K562 (cell line): ENCODE data around the gene SDCBP2. TPM values are rescaled to one million over a fixed set of nuclear protein-coding genes. Genes with fewer than 3 reads are reported as not detected.

Experiments used
- ATAC-seq: fragments of 200-7000 bp; cut with Tn5 transposase; 3 replicates; pipeline ENCODE4 v1.9.1; 2020; ENCODE audit warnings: moderate library complexity
- BruUV-seq: library from RNA; stranded (reverse); fragments of 400-500 nt; replicated peaks from 2 replicates; lab custom pipeline; 2021; lab: Mats Ljungman, UMichigan
- CTCF ChIA-PET: fragments of 300-600 bp; formaldehyde crosslinking; extraction: SDS; loops from one replicate; lab custom pipeline; 2021; ENCODE audit warnings: low intra/inter-chr PET ratio; lab: Yijun Ruan, JAX
- POLR2A ChIA-PET: fragments of 300-600, 350-650 bp; sonication (Branson Sonifier 250); formaldehyde crosslinking; extraction: SDS; loops from one replicate; lab custom pipeline; 2021; ENCODE audit warnings: antibody characterized with exemption, inconsistent platforms; lab: Yijun Ruan, JAX
- DNase-seq, 4 experiments: peaks; one replicate each; pipeline versions ENCODE4 v3.0.0 to v3.0.0-alpha.2; 2011 to 2018; ENCODE audit warnings: low spot score in 3 of 4, mixed read lengths in 3 of 4; ENCODE audit errors: extremely low read depth in 1 of 4
- FAIRE-seq: peaks from 2 replicates; lab custom pipeline; 2011; peaks lifted over from hg19 to GRCh38; lab: Jason Lieb, UNC
- H2AFZ ChIP-seq: 2 replicates; pipeline ENCODE4 v1.6.0; 2011; ENCODE audit warnings: low read depth, low read length, control low read depth, inconsistent platforms
- H3K27ac ChIP-seq: fragments of 200-600 bp; 3 replicates; pipeline ENCODE4 v1.8.0; 2011; ENCODE audit warnings: low read depth, mild to moderate bottlenecking, control low read depth, inconsistent platforms, low read length, moderate library complexity, mixed read lengths; ENCODE audit errors: extremely low read depth
- H3K27me3 ChIP-seq, 2 experiments: fragments of 300-600 bp in 1 of 2; 2 replicates in 1 of 2; 3 replicates in 1 of 2; pipeline versions ENCODE4 v1.6.0 to v1.8.0; 2011; ENCODE audit warnings: inconsistent platforms in 2 of 2, low read length in 2 of 2, mild to moderate bottlenecking in 1 of 2, mixed read lengths in 1 of 2, moderate library complexity in 1 of 2; ENCODE audit not compliant: control insufficient read depth in 2 of 2, insufficient read depth in 2 of 2
- H3K36me3 ChIP-seq: fragments of 300-600 bp; 3 replicates; pipeline ENCODE4 v1.8.0; 2011; ENCODE audit warnings: mild to moderate bottlenecking, low read length, inconsistent platforms; ENCODE audit not compliant: control insufficient read depth, insufficient read depth
- H3K4me1 ChIP-seq, 2 experiments: fragments of 200-600 bp in 1 of 2; replicated peaks in 1 of 2; 2 replicates in 1 of 2; 3 replicates in 1 of 2; pipeline versions ENCODE4 v1.5.1 to v1.8.0; 2011; ENCODE audit warnings: inconsistent platforms in 2 of 2, low read length in 2 of 2, mild to moderate bottlenecking in 1 of 2, mixed read lengths in 1 of 2, moderate library complexity in 1 of 2; ENCODE audit not compliant: control insufficient read depth in 2 of 2, insufficient read depth in 2 of 2
- H3K4me2 ChIP-seq: 2 replicates; pipeline ENCODE4 v1.6.1; 2011; ENCODE audit warnings: low read length, control low read depth, inconsistent platforms, mixed read lengths; ENCODE audit not compliant: insufficient read depth
- H3K4me3 ChIP-seq: fragments of 200-600 bp; sonication (generic), shearing (Covaris generic); 2 replicates; pipeline ENCODE4 v1.5.1; 2016; ENCODE audit warnings: control low read depth, inconsistent platforms
- H3K79me2 ChIP-seq: fragments of 200-600 bp; 3 replicates; pipeline ENCODE4 v1.8.0; 2011; ENCODE audit warnings: low read length, inconsistent platforms; ENCODE audit not compliant: control insufficient read depth, insufficient read depth
- H3K9ac ChIP-seq, 2 experiments: 2 replicates each; pipeline versions ENCODE4 v1.6.0 to v1.6.1; 2011; ENCODE audit warnings: low read depth in 2 of 2, low read length in 2 of 2, control low read depth in 1 of 2, inconsistent platforms in 1 of 2, mild to moderate bottlenecking in 1 of 2, mixed read lengths in 1 of 2; ENCODE audit not compliant: insufficient read depth in 1 of 2
- H3K9me1 ChIP-seq: one replicate; pipeline ENCODE4 v1.6.0; 2011; ENCODE audit warnings: inconsistent platforms, mild to moderate bottlenecking, low read length, moderate library complexity; ENCODE audit not compliant: control insufficient read depth, insufficient read depth
- H3K9me3 ChIP-seq: replicated peaks from 2 replicates; pipeline ENCODE4 v1.5.1; 2011; ENCODE audit warnings: low read depth, low read length, inconsistent platforms; ENCODE audit not compliant: control insufficient read depth, insufficient read depth
- H4K20me1 ChIP-seq: replicated peaks from 2 replicates; pipeline ENCODE4 v1.6.1; 2011; ENCODE audit warnings: low read length, inconsistent platforms, mixed read lengths; ENCODE audit not compliant: control insufficient read depth, insufficient read depth
- ARID4B ChIP-seq: sonication (generic); formaldehyde crosslinking; IDR thresholded peaks from 2 replicates; pipeline ENCODE4 v1.8.0; 2022; ENCODE audit warnings: mild to moderate bottlenecking, missing genetic modification reagents
- E2F6 ChIP-seq, 2 experiments: IDR thresholded peaks; 2 replicates each; pipeline ENCODE4 v1.6.1; 2011; ENCODE audit warnings: borderline replicate concordance in 1 of 2, control low read depth in 1 of 2, low read depth in 1 of 2, low read length in 1 of 2, mild to moderate bottlenecking in 1 of 2, mixed read lengths in 1 of 2, moderate library complexity in 1 of 2; ENCODE audit not compliant: insufficient read depth in 1 of 2, insufficient read length in 1 of 2, poor library complexity in 1 of 2, severe bottlenecking in 1 of 2; ENCODE audit errors: extremely low read depth in 1 of 2
- KDM1A ChIP-seq, 2 experiments: fragments of 450-650 bp; IDR thresholded peaks; 2 replicates each; pipeline ENCODE4 v1.6.1; 2016; ENCODE audit warnings: mild to moderate bottlenecking in 2 of 2
- MTF1 ChIP-seq: fragments of 250-450 bp; sonication (Bioruptor Pico); IDR thresholded peaks from 2 replicates; pipeline ENCODE4 v1.9.0; 2021; ENCODE audit warnings: moderate library complexity, mild to moderate bottlenecking, inconsistent platforms, borderline replicate concordance
- NCOA2 ChIP-seq, 2 experiments: fragments of 450-650 bp; IDR thresholded peaks; 2 replicates each; pipeline ENCODE4 v1.6.1; 2018; ENCODE audit warnings: mild to moderate bottlenecking in 2 of 2, moderate library complexity in 1 of 2; ENCODE audit not compliant: partially characterized antibody in 2 of 2
- NR3C1 ChIP-seq: sonication (generic); formaldehyde crosslinking; IDR thresholded peaks from 2 replicates; pipeline ENCODE4 v1.8.1; 2022; ENCODE audit warnings: missing genetic modification reagents
- RBM34 ChIP-seq: fragments of 200-400 bp; formaldehyde crosslinking; IDR thresholded peaks from 2 replicates; pipeline ENCODE4 v1.6.1; 2018; ENCODE audit warnings: low read length, borderline replicate concordance; ENCODE audit not compliant: insufficient read depth
- THAP12 ChIP-seq: fragments of 250-450 bp; sonication (Bioruptor Pico); IDR thresholded peaks from 2 replicates; pipeline ENCODE4 v1.9.0; 2021; ENCODE audit warnings: mild to moderate bottlenecking, inconsistent platforms
- ZNF23 ChIP-seq: fragments of 250-450 bp; sonication (Bioruptor Pico); IDR thresholded peaks from 2 replicates; pipeline ENCODE4 v1.4.0; 2020; ENCODE audit warnings: mild to moderate bottlenecking
- ZNF280B ChIP-seq: fragments of 250-450 bp; sonication (Bioruptor Pico); IDR thresholded peaks from 2 replicates; pipeline ENCODE4 v1.5.1; 2021; ENCODE audit warnings: mild to moderate bottlenecking
- ZNF668 ChIP-seq: fragments of 250-450 bp; sonication (Bioruptor Pico); IDR thresholded peaks from 2 replicates; pipeline ENCODE4 v1.8.0; 2022; ENCODE audit warnings: mild to moderate bottlenecking, inconsistent platforms
- ZNF717 ChIP-seq: fragments of 250-450 bp; sonication (Bioruptor Pico); IDR thresholded peaks from 2 replicates; pipeline ENCODE4 v1.5.0; 2021
- WGBS: fragments of 100-300 bp; shearing (Covaris generic); methylation state at CpG from one replicate; pipeline ENCODE4 v1.1.6; 2016; ENCODE audit warnings: low coverage, mixed read lengths; ENCODE audit not compliant: insufficient coverage; ENCODE audit errors: missing lambda C conversion rate; 5-methylcytosine and 5-hydroxymethylcytosine counted together
- in situ Hi-C: fragments of 300-500 bp; cut with MboI; formaldehyde crosslinking; loops from 4 replicates; pipeline ENCODE4 v1.15.0; 2018; ENCODE audit warnings: inconsistent platforms, mixed read lengths
- intact Hi-C: fragments of 100-400 bp; cut with micrococcal nuclease; formaldehyde crosslinking; loops from 2 replicates; pipeline ENCODE4 v1.14.2; 2022
- polyA plus RNA-seq, 8 experiments: library from polyadenylated mRNA; depleted of rRNA in 4 of 8; stranded (reverse) in 5 of 8; unstranded in 3 of 8; fragments of >200 nt; fragmentation: Nextera tagmentation in 2 of 8; fragmentation: Illumina TruSeq in 1 of 8; extraction: Ambion mirVana in 2 of 8; extraction: Trizol in 1 of 8; gene quantifications; 2 replicates each; pipeline versions ENCODE4 v1.2.1 to v1.2.3, GENCODE V29; 2011 to 2014; ENCODE audit warnings: inconsistent platforms in 1 of 8, missing spikeins in 1 of 8
- total RNA-seq, 7 experiments: library from RNA; depleted of rRNA in 6 of 7; stranded (reverse); fragments of >200 nt in 6 of 7; fragmentation: Illumina TruSeq in 2 of 7; extraction: Trizol in 2 of 7; gene quantifications; 2 replicates each; pipeline versions ENCODE4 v1.2.1 to v1.2.3, GENCODE V29; 2011 to 2021; ENCODE audit warnings: low replicate concordance in 1 of 7

Gene SDCBP2
- total and polyA plus RNA-seq, 9 of the 15 experiments (the other 6 are each of a cell fraction or from before 2014, with no cell fraction given): 0.06 to 1.2 (median 0.80) TPM

GRCh38 chr20:1321654-1321939 is 7.3 kb downstream of the SDCBP2 start:
- in situ Hi-C loops (no loop called here), intact Hi-C loops (loop anchor here (10.0 kb wide), 1 partner anchor 143 kb away; the partner anchor contains the start of gene NSFL1C)
- Histone ChIP-seq H3K79me2 (peaks cover 14% of the 10 kb centered on the region), H2AFZ (no peak overlapping the region), H3K9me1 (no peaks in the 10 kb centered on the region), H3K4me1 (peaks cover 9 to 13% of the 10 kb centered on the region in 2 experiments; a peak in 4 of 5 replicates), H3K36me3 (0 out of 3 replicates have a peak, but pooled peaks cover 4% of the 10 kb centered on the region), H3K9me3 (no peaks in the 10 kb centered on the region), H3K4me2 (no peak overlapping the region), H3K4me3 (no peak overlapping the region), H3K27me3 (no peaks in the 10 kb centered on the region), H3K27ac (no peak overlapping the region), H3K9ac (no peak overlapping the region), H4K20me1 (peaks cover 7% of the 10 kb centered on the region; the same call in 1 of the 2 replicates)
- ATAC-seq (no peak), DNase-seq (no peak), FAIRE-seq (no peak)
- no TSS peak for BruUV-seq
- 10% methylated on average over 3 of the region's 4 CpGs for WGBS
- CTCF ChIA-PET: no interaction called here
- POLR2A ChIA-PET: interaction anchor here (0.8 kb wide), 2 partner anchors 10 to 72 kb away, joined by 3 to 4 read pairs; partner anchors contain the start of gene FKBP1A
- TF ChIP-seq E2F6 (IDR thresholded peaks at IDR 0.05; ENCODE audit: borderline replicate concordance in 1 of 2, extremely low read depth in 1 of 2, insufficient read depth in 1 of 2, insufficient read length in 1 of 2, low read depth in 1 of 2, low read length in 1 of 2, poor library complexity in 1 of 2, severe bottlenecking in 1 of 2) (no peak), ZNF23 (CRISPR knock-in tag) (no peak), RBM34 (no peak), THAP12 (CRISPR knock-in tag) (no peak), ZNF717 (no peak), NR3C1 (CRISPR knock-in tag) (no peak), ZNF668 (CRISPR knock-in tag) (no peak), KDM1A (IDR thresholded peaks at IDR 0.05) (no peak), ARID4B (CRISPR knock-in tag) (no peak), NCOA2 (IDR thresholded peaks at IDR 0.05; ENCODE audit: partially characterized antibody in 2 of 2) (no peak), ZNF280B (no peak), MTF1 (CRISPR knock-in tag) (no peak)
